Neural cell (in vitro differentiated cells): ENCODE results near the gene TNFRSF19. TPM values are rescaled to one million over a fixed set of nuclear protein-coding genes. Genes with fewer than 3 reads are reported as not detected.

Source experiments
- H2AFZ ChIP-seq: fragments of 200-600, 300-800 bp; sonication (generic), shearing (Covaris generic); 2 replicates; pipeline ENCODE4 v1.6.0; 2014; ENCODE audit warnings: low read depth, mild to moderate bottlenecking, antibody characterized with exemption, low read length, moderate library complexity
- H3F3A ChIP-seq: fragments of 200-600 bp; shearing (Covaris generic); 2 replicates; pipeline ENCODE4 v1.6.1; 2016; ENCODE audit warnings: mild to moderate bottlenecking, moderate library complexity, mixed read lengths, antibody characterized with exemption, low read length; ENCODE audit not compliant: insufficient read depth, poor library complexity, severe bottlenecking
- H3K27ac ChIP-seq: fragments of 200-600, 300-800 bp; sonication (generic), shearing (Covaris generic); 2 replicates; pipeline ENCODE4 v1.5.1; 2014; ENCODE audit warnings: mild to moderate bottlenecking, low read length, moderate library complexity
- H3K27me3 ChIP-seq: fragments of 300-800, 200-600 bp; sonication (generic), shearing (Covaris generic); 2 replicates; pipeline ENCODE4 v1.6.0; 2014; ENCODE audit warnings: mild to moderate bottlenecking, low read depth, low read length, moderate library complexity; ENCODE audit not compliant: insufficient read depth
- H3K36me3 ChIP-seq: fragments of 300-800, 200-600 bp; sonication (generic), shearing (Covaris generic); 2 replicates; pipeline ENCODE4 v1.5.1; 2014; ENCODE audit warnings: mild to moderate bottlenecking, antibody characterized with exemption, low read length, moderate library complexity; ENCODE audit not compliant: insufficient read depth
- H3K4me2 ChIP-seq: fragments of 300-800, 200-600 bp; sonication (generic), shearing (Covaris generic); 2 replicates; pipeline ENCODE4 v1.6.0; 2014; ENCODE audit warnings: mild to moderate bottlenecking, low read length
- H3K4me3 ChIP-seq: fragments of 300-800, 200-600 bp; sonication (generic), shearing (Covaris generic); 2 replicates; pipeline ENCODE4 v1.5.1; 2014; ENCODE audit warnings: mild to moderate bottlenecking, low read length, moderate library complexity
- H3K79me2 ChIP-seq: fragments of 200-600 bp; shearing (Covaris generic); replicated peaks from 2 replicates; pipeline ENCODE4 v1.6.0; 2014; ENCODE audit warnings: mild to moderate bottlenecking, low read length, moderate library complexity; ENCODE audit not compliant: insufficient read depth
- H3K9ac ChIP-seq: fragments of 300-800, 200-600 bp; sonication (generic), shearing (Covaris generic); 2 replicates; pipeline ENCODE4 v1.6.1; 2016; ENCODE audit warnings: mild to moderate bottlenecking, low read length, mixed read lengths
- H3K9me2 ChIP-seq: fragments of 200-600 bp; shearing (Covaris generic); 2 replicates; pipeline ENCODE4 v1.6.1; 2016; ENCODE audit warnings: mild to moderate bottlenecking, low read length, mixed read lengths; ENCODE audit not compliant: insufficient read depth
- H3K9me3 ChIP-seq: fragments of 200-600, 300-800 bp; sonication (generic), shearing (Covaris generic); 2 replicates; pipeline ENCODE4 v1.6.1; 2016; ENCODE audit warnings: mild to moderate bottlenecking, mixed run types, low read length, moderate library complexity, mixed read lengths
- H4K20me1 ChIP-seq: fragments of 200-600 bp; shearing (Covaris generic); 2 replicates; pipeline ENCODE4 v1.6.1; 2016; ENCODE audit warnings: mild to moderate bottlenecking, mixed run types; ENCODE audit not compliant: insufficient read depth
- EP300 ChIP-seq: fragments of 450-650 bp; conservative IDR thresholded peaks from 2 replicates; pipeline ENCODE4 v1.6.1; 2014; ENCODE audit warnings: antibody characterized with exemption, mild to moderate bottlenecking, moderate library complexity; ENCODE audit not compliant: poor library complexity, severe bottlenecking
- EZH2 ChIP-seq: fragments of 200-600, 300-800 bp; shearing (Covaris generic), sonication (generic); IDR thresholded peaks from 2 replicates; pipeline ENCODE4 v1.6.1; 2014; ENCODE audit warnings: antibody characterized with exemption, low read length, borderline replicate concordance, mild to moderate bottlenecking; ENCODE audit not compliant: insufficient read depth, poor library complexity, severe bottlenecking
- MXI1 ChIP-seq: fragments of 450-650 bp; conservative IDR thresholded peaks from 2 replicates; pipeline ENCODE4 v1.6.1; 2014; ENCODE audit warnings: antibody characterized with exemption, mild to moderate bottlenecking; ENCODE audit not compliant: poor library complexity, severe bottlenecking
- POLR2AphosphoS5 ChIP-seq: IDR thresholded peaks from 2 replicates; pipeline ENCODE4 v1.6.1; 2012
- RAD21 ChIP-seq: fragments of 450-650 bp; conservative IDR thresholded peaks from 2 replicates; pipeline ENCODE4 v1.6.1; 2014; ENCODE audit warnings: antibody characterized with exemption, mild to moderate bottlenecking, moderate library complexity
- REST ChIP-seq: IDR thresholded peaks from 2 replicates; pipeline ENCODE4 v1.6.1; 2012; ENCODE audit warnings: borderline replicate concordance
- SMC3 ChIP-seq: fragments of 450-650 bp; conservative IDR thresholded peaks from 2 replicates; pipeline ENCODE4 v1.6.1; 2014; ENCODE audit warnings: antibody characterized with exemption, mild to moderate bottlenecking, moderate library complexity; ENCODE audit not compliant: poor library complexity
- TAF1 ChIP-seq: IDR thresholded peaks from 2 replicates; pipeline ENCODE4 v1.6.1; 2012; ENCODE audit warnings: low read depth
- polyA plus RNA-seq: library from polyadenylated mRNA; depleted of rRNA; stranded (reverse); fragments of >200 nt; gene quantifications from 2 replicates; pipeline ENCODE4 v1.2.3, GENCODE V29; 2014
- TF ChIP-seq, protein P1 (sequence below): fragments of 450-650 bp; IDR thresholded peaks from 2 replicates; pipeline ENCODE4 v1.5.1; 2014; ENCODE audit warnings: antibody characterized with exemption, mild to moderate bottlenecking, moderate library complexity; ENCODE audit not compliant: poor library complexity, severe bottlenecking

TNFRSF19 gene
- polyA plus RNA-seq, 1 donor from 2014 or later, result 3.3 TPM

GRCh38 chr13:23617551-23618024 lies 47.4 kb downstream of the TNFRSF19 start:
- TF ChIP-seq RAD21 (no peak), MXI1 (no peak)
- TF ChIP-seq, protein P1, sequence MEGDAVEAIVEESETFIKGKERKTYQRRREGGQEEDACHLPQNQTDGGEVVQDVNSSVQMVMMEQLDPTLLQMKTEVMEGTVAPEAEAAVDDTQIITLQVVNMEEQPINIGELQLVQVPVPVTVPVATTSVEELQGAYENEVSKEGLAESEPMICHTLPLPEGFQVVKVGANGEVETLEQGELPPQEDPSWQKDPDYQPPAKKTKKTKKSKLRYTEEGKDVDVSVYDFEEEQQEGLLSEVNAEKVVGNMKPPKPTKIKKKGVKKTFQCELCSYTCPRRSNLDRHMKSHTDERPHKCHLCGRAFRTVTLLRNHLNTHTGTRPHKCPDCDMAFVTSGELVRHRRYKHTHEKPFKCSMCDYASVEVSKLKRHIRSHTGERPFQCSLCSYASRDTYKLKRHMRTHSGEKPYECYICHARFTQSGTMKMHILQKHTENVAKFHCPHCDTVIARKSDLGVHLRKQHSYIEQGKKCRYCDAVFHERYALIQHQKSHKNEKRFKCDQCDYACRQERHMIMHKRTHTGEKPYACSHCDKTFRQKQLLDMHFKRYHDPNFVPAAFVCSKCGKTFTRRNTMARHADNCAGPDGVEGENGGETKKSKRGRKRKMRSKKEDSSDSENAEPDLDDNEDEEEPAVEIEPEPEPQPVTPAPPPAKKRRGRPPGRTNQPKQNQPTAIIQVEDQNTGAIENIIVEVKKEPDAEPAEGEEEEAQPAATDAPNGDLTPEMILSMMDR, result no peak
- Histone ChIP-seq H3K79me2 (no peaks in the 10 kb centered on the region), H4K20me1 (no peaks in the 10 kb centered on the region), H3K4me2 (no peak overlapping the region), H3K9me3 (no peaks in the 10 kb centered on the region), H2AFZ (no peak overlapping the region), H3K9me2 (no peaks in the 10 kb centered on the region), H3K9ac (no peak overlapping the region), H3K27ac (no peak overlapping the region), H3K36me3 (no peaks in the 10 kb centered on the region), H3K27me3 (no peaks in the 10 kb centered on the region), H3F3A (no peaks in the 10 kb centered on the region), H3K4me3 (no peak overlapping the region)

GRCh38 chr13:23618341-23618740 lies 48.1 kb downstream of the TNFRSF19 start:
- no peaks in the 10 kb centered on the region for H4K20me1 ChIP-seq
- no peaks in the 10 kb centered on the region for H3F3A ChIP-seq
- no peak overlapping the region for H2AFZ ChIP-seq
- H3K27me3 ChIP-seq, result no peaks in the 10 kb centered on the region
- H3K36me3 ChIP-seq, result no peaks in the 10 kb centered on the region
- no peak overlapping the region for H3K9ac ChIP-seq
- H3K4me2 ChIP-seq, result no peak overlapping the region
- no peak overlapping the region for H3K4me3 ChIP-seq
- H3K9me2 ChIP-seq, result no peaks in the 10 kb centered on the region
- no peak for TF ChIP-seq POLR2AphosphoS5
- no peak for TF ChIP-seq EP300
- TF ChIP-seq EZH2, result no peak
- no peak for TF ChIP-seq REST
- TF ChIP-seq TAF1, result no peak
- TF ChIP-seq RAD21, result no peak
- no peak for TF ChIP-seq MXI1
- TF ChIP-seq, protein P1, result no peak
- TF ChIP-seq SMC3, result no peak
- no peaks in the 10 kb centered on the region for H3K9me3 ChIP-seq
- no peak overlapping the region for H3K27ac ChIP-seq
- no peaks in the 10 kb centered on the region for H3K79me2 ChIP-seq
